ENCODE data around the gene LZTS2. TPM values are rescaled to one million over a fixed set of nuclear protein-coding genes. Genes with fewer than 3 reads are reported as not detected.

Gene LZTS2
- total RNA-seq, 1 experiment from 2014 or later: 49.1 TPM

DNA sequence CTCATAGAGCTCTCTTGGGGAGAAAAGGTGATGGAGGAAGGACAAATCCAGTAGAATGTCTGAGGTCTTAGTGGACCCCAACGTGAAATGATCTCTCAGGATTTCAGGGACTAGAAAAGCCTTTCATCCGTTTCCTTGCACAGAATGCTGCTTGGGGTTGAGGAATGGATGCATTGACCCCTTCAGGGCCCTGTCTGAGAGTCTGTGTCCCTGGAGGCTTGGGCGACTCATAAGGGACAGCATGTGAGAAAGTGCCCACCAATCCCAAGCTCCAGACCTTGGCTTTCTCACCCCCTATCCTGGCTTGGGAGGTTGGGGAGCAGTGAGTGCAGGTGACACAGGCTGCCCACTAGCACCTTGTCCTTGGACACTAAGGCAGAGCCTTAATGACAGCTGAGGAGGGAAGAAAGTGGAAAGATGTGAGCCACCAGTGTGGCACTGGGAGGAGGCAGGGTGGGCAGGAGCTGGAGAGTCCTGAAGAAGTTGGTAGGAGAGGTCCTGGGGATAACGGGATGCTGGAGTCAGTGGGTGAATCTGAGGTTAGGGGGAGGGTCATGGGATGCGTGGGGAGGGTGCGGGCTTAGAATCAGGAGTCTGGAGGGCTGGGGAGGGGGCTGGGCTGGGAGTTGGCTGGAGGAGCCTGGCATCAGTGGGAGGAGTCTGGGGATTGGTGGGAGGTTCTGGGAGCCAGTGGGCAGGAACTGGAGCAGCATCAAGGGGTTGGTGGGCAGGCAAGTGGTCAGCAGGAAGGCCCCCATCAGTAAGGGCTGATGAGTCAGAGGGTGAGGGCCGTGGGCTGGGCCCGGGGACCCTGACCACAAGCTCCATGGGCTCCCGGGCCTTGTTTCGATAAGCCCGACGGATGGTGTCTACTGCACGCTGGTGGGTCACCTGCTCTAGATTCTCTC lies 8.6 kb downstream of the LZTS2 start:
- no peak overlapping the region for H3K27ac ChIP-seq (ENCODE audit: low read depth, low read length, poor library complexity, severe bottlenecking)
- no TSS peak for BruUV-seq (replicated peaks)
- no peak overlapping the region for H3K4me3 ChIP-seq (ENCODE audit: low read depth, low read length, poor library complexity, severe bottlenecking)
- no peaks in the 10 kb centered on the region for H3K9me3 ChIP-seq (ENCODE audit: low read depth, low read length, poor library complexity, severe bottlenecking)
- H3K4me1 ChIP-seq (ENCODE audit: insufficient read depth, low read length, poor library complexity, severe bottlenecking): peaks cover 13% of the 10 kb centered on the region
- CTCF ChIA-PET: interaction anchor here (0.7 to 1.2 kb wide), 2 partner anchors 10 to 53 kb away, joined by 3 to 4 read pairs; no protein-coding TSS in a partner anchor
- intact Hi-C loops (cut with micrococcal nuclease; ENCODE audit: unreplicated experiment): no loop called here
- no peak for DNase-seq (ENCODE audit: low spot score)
- POLR2A ChIA-PET (ENCODE audit: low non-redundant PET): no interaction called here
- H3K36me3 ChIP-seq (ENCODE audit: insufficient read depth, low read length, poor library complexity, severe bottlenecking): peaks cover 37% of the 10 kb centered on the region
- TF ChIP-seq CTCF (conservative IDR thresholded peaks at IDR 0.05; ENCODE audit: low read depth, low read length): no peak
- no peak for TF ChIP-seq EZH2 (IDR thresholded peaks at IDR 0.05; ENCODE audit: borderline replicate concordance, low read depth, low read length, poor library complexity, severe bottlenecking)
- no peaks in the 10 kb centered on the region for H3K27me3 ChIP-seq (replicated peaks; ENCODE audit: insufficient read depth, low read depth, low read length, poor library complexity)

DNA sequence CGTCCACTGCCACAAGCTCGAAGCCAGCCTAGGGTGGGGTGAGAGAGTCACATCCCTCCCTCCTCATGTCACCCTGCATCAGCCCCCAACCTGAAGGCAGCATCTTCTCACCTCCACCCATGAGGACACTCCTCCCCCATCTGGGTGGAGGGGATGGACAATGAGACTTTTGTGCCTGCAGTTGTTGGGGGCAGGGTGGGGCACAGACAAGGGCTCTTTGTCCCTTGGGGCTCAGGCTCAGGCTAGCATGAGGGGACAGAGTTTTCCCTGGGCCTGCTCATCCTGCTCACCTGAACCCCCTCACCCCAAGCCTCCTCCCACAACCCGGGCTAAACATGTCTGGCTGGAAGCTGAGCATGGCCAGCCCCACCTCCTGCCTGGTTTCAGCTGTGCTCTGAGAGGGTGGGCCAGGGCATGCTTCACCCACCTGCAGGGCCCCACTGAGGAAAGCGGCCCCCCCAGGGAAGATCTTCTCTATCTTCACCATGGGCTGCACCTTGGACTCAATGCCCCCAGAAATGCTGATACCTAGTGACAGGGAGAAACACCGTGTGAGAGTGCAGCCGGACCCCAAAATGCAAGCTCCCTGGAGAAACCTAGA lies 9.3 kb downstream of the LZTS2 start:
- Histone ChIP-seq H3K27me3 (replicated peaks; ENCODE audit: insufficient read depth, low read depth, low read length, poor library complexity) (no peaks in the 10 kb centered on the region), H3K36me3 (ENCODE audit: insufficient read depth, low read length, poor library complexity, severe bottlenecking) (peaks cover 29% of the 10 kb centered on the region), H3K4me1 (ENCODE audit: insufficient read depth, low read length, poor library complexity, severe bottlenecking) (peaks cover 18% of the 10 kb centered on the region), H3K9me3 (ENCODE audit: low read depth, low read length, poor library complexity, severe bottlenecking) (no peaks in the 10 kb centered on the region), H3K27ac (ENCODE audit: low read depth, low read length, poor library complexity, severe bottlenecking) (no peak overlapping the region), H3K4me3 (ENCODE audit: low read depth, low read length, poor library complexity, severe bottlenecking) (no peak overlapping the region)
- no peak for DNase-seq (ENCODE audit: low spot score)
- BruUV-seq (replicated peaks): no TSS peak
- POLR2A ChIA-PET (ENCODE audit: low non-redundant PET): no interaction called here
- intact Hi-C loops (cut with micrococcal nuclease; ENCODE audit: unreplicated experiment): no loop called here
- CTCF ChIA-PET: interaction anchor here (1.2 kb wide), 1 partner anchor 11 kb away, joined by 4 read pairs; no protein-coding TSS in a partner anchor
- no peak for TF ChIP-seq CTCF (conservative IDR thresholded peaks at IDR 0.05; ENCODE audit: low read depth, low read length)
- no peak for TF ChIP-seq EZH2 (IDR thresholded peaks at IDR 0.05; ENCODE audit: borderline replicate concordance, low read depth, low read length, poor library complexity, severe bottlenecking)

- Histone ChIP-seq H3K36me3 (ENCODE audit: insufficient read depth, low read length, poor library complexity, severe bottlenecking) (peaks cover 19% of the 10 kb centered on the region), H3K4me1 (ENCODE audit: insufficient read depth, low read length, poor library complexity, severe bottlenecking) (peaks cover 18% of the 10 kb centered on the region), H3K27me3 (replicated peaks; ENCODE audit: insufficient read depth, low read depth, low read length, poor library complexity) (no peaks in the 10 kb centered on the region), H3K27ac (ENCODE audit: low read depth, low read length, poor library complexity, severe bottlenecking) (no peak overlapping the region), H3K9me3 (ENCODE audit: low read depth, low read length, poor library complexity, severe bottlenecking) (no peaks in the 10 kb centered on the region), H3K4me3 (ENCODE audit: low read depth, low read length, poor library complexity, severe bottlenecking) (no peak overlapping the region)
- CTCF ChIA-PET: interaction anchor here (0.6 to 0.9 kb wide), 2 partner anchors 12 to 18 kb away, joined by 4 to 5 read pairs; no protein-coding TSS in a partner anchor
- BruUV-seq (replicated peaks): no TSS peak
- DNase-seq (ENCODE audit: low spot score): no peak
- TF ChIP-seq EZH2 (IDR thresholded peaks at IDR 0.05; ENCODE audit: borderline replicate concordance, low read depth, low read length, poor library complexity, severe bottlenecking) (no peak), CTCF (conservative IDR thresholded peaks at IDR 0.05; ENCODE audit: low read depth, low read length) (no peak)
- POLR2A ChIA-PET (ENCODE audit: low non-redundant PET): no interaction called here
- intact Hi-C loops (cut with micrococcal nuclease; ENCODE audit: unreplicated experiment): no loop called here
Measured at GRCh38 chr10:101010329-101010728, 10.7 kb downstream of the LZTS2 start.
